Fibroblast of villous mesenchyme (primary cell): ENCODE results near the gene NT5DC2. TPM values are rescaled to one million over a fixed set of nuclear protein-coding genes. Genes with fewer than 3 reads are reported as not detected.

Experiments used
- DNase-seq: peaks from one replicate; pipeline ENCODE4 v3.0.0-alpha.2; 2010; ENCODE audit warnings: low read depth
- H3K4me3 ChIP-seq: 2 replicates; pipeline ENCODE4 v1.5.1; 2011; ENCODE audit warnings: low read depth, mild to moderate bottlenecking, low read length
- CTCF ChIP-seq: IDR thresholded peaks from 2 replicates; pipeline ENCODE4 v1.5.1; 2012; ENCODE audit warnings: low read depth, mild to moderate bottlenecking, low read length; ENCODE audit not compliant: insufficient read depth
- total RNA-seq: library from RNA; depleted of rRNA; stranded (reverse); fragments of >200 nt; gene quantifications from 2 replicates; pipeline ENCODE4 v1.2.3, GENCODE V29; 2012

Gene NT5DC2
- total RNA-seq, 1 donor, result 45.8 TPM

- no peak for TF ChIP-seq CTCF
- no peak overlapping the region for H3K4me3 ChIP-seq
- no peak for DNase-seq
These were observed 9.4 kb downstream of the NT5DC2 start for GRCh38 chr3:52524258-52524751.

DNA sequence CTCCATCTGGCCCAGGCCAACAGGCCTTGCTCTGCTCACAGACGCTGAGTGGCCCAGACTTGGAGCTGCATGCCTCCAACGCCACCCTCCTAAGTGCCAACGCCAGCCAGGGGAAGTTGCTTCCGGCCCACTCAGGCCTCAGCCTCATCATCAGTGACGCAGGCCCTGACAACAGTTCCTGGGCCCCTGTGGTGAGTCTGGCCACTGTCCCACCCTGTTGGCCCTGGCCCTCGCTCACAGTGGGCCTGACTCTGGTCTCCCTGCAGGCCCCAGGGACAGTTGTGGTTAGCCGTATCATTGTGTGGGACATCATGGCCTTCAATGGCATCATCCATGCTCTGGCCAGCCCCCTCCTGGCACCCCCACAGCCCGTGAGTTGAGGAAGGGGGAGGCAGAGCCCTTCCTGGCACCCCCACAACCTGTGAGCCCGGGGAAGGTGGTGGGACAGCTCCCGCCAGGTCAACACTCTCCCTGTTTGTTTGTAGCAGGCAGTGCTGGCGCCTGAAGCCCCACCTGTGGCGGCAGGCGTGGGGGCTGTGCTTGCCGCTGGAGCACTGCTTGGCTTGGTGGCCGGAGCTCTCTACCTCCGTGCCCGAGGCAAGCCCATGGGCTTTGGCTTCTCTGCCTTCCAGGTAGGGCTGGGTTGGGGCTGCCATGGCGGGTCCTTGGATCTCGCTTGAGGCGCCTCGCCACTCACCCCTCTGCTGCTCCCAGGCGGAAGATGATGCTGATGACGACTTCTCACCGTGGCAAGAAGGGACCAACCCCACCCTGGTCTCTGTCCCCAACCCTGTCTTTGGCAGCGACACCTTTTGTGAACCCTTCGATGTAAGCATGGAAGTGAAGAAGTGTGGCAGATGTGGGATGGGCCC lies 10.0 kb downstream of the NT5DC2 start:
- no peak for TF ChIP-seq CTCF
- DNase-seq, result no peak
- H3K4me3 ChIP-seq, result no peak overlapping the region

- no peak for TF ChIP-seq CTCF
- no peak for DNase-seq
- H3K4me3 ChIP-seq, result no peak overlapping the region
These were observed 10.9 kb downstream of the NT5DC2 start for GRCh38 chr3:52522651-52523251.

DNA sequence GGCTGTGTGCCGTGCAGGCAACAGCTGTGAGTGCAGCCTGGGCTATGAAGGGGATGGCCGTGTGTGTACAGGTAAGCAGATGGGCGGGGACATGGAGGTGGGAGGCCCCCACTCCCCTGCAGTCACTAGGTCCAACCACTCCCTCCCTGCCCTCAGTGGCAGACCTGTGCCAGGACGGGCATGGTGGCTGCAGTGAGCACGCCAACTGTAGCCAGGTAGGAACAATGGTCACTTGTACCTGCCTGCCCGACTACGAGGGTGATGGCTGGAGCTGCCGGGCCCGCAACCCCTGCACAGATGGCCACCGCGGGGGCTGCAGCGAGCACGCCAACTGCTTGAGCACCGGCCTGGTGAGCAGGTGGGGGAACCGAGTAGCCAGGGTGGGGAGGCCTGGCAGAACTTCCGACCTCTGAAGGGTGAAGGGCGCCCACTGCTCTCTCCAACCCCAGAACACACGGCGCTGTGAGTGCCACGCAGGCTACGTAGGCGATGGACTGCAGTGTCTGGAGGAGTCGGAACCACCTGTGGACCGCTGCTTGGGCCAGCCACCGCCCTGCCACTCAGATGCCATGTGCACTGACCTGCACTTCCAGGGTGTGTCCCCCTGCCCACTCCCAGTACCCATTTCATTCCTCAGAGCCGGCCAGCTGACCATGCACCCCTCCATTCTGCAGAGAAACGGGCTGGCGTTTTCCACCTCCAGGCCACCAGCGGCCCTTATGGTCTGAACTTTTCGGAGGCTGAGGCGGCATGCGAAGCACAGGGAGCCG lies 11.6 kb downstream of the NT5DC2 start:
- no peak for DNase-seq
- TF ChIP-seq CTCF, result no peak
- H3K4me3 ChIP-seq, result no peak overlapping the region

DNA sequence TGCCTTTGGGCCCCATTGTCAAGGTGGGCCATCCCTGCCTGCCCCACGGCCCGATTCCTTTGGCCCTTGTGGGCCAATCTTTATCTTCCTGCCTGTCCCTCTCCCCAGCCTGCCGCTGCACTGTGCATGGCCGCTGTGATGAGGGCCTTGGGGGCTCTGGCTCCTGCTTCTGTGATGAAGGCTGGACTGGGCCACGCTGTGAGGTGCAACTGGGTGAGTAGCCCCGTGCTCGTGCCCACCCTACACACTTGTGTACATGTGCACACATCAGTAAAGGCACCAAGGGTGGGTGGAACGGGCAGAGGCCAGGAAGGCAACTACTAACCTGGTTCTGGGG lies 12.2 kb downstream of the NT5DC2 start:
- DNase-seq, result no peak
- no peak for TF ChIP-seq CTCF
- no peak overlapping the region for H3K4me3 ChIP-seq

DNA sequence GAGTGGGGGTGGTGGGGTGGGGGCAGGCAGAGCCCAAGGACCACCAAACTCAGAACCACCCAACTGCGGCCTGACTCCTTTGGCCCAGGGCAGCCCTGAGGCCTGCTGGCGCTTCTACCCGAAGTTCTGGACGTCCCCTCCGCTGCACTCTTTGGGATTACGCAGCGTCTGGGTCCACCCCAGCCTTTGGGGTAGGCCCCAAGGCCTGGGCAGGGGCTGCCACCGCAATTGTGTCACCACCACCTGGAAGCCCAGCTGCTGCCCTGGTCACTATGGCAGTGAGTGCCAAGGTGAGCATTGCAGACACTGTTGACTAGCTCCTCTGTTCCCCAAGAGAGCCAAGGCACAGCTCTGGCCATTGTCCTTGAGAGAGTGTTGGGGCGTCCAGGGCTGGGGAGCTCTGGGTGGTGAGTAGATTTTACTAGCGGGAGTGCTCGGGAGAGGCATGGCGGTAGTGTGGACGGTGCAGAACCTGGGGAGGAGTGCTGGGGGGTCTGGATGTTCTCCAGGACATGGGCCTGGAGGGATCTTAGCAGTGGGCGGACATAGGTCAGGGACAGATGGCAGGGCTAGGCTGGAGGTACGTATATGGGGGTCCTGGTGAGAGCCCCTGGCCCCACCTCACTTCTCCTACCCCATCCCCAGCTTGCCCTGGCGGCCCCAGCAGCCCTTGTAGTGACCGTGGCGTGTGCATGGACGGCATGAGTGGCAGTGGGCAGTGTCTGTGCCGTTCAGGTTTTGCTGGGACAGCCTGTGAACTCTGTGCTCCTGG lies 12.8 kb downstream of the NT5DC2 start:
- no peak for DNase-seq
- H3K4me3 ChIP-seq, result no peak overlapping the region
- TF ChIP-seq CTCF, result no peak
